ENCODE results near the gene KMT2D.
A peak's percentile ranks its signal among the peaks of the same experiment; 100 is the strongest.

Gene KMT2D

GRCh38 chr12:49050507-49051372 is 9.9 kb downstream of the KMT2D start:
- DNase-seq, result no peak

GRCh38 chr12:49049566-49050224 is 10.9 kb downstream of the KMT2D start:
- no peak for DNase-seq

GRCh38 chr12:49048953-49049352 is 11.6 kb downstream of the KMT2D start:
- no peak for DNase-seq

- no peak for DNase-seq
Observed at GRCh38 chr12:49046129-49046895, 14.3 kb downstream of the KMT2D start.

- no peak for DNase-seq
Observed at GRCh38 chr12:49044660-49045059, 15.9 kb downstream of the KMT2D start.

GRCh38 chr12:49043856-49044258 is 16.7 kb downstream of the KMT2D start:
- DNase-seq, result peak; percentile 5

- no peak for DNase-seq
Observed at GRCh38 chr12:49043241-49043640, 17.4 kb downstream of the KMT2D start.

- DNase-seq, result no peak
Observed at GRCh38 chr12:49041881-49042484, 18.6 kb downstream of the KMT2D start.

GRCh38 chr12:49041036-49041880 is 19.3 kb downstream of the KMT2D start:
- no peak for DNase-seq

GRCh38 chr12:49040364-49040855 is 20.2 kb downstream of the KMT2D start:
- DNase-seq, result no peak

GRCh38 chr12:49039421-49040363 is 20.9 kb downstream of the KMT2D start:
- DNase-seq, result no peak

- DNase-seq, result no peak
Observed at GRCh38 chr12:49038291-49038955, 22.2 kb downstream of the KMT2D start.

- no peak for DNase-seq
Observed at GRCh38 chr12:49037947-49038237, 22.7 kb downstream of the KMT2D start.

- DNase-seq, result no peak
Observed at GRCh38 chr12:49037111-49037946, 23.3 kb downstream of the KMT2D start.

GRCh38 chr12:49036029-49036428 is 24.6 kb downstream of the KMT2D start:
- no peak for DNase-seq

- DNase-seq, result no peak
Observed at GRCh38 chr12:49034286-49034622, 26.3 kb downstream of the KMT2D start.

- no peak for DNase-seq
Observed at GRCh38 chr12:49033611-49034285, 26.8 kb downstream of the KMT2D start.

GRCh38 chr12:49032679-49033447 is 27.7 kb downstream of the KMT2D start:
- no peak for DNase-seq

All from NCI-H526 treated with DMSO at 0.1 percent for 48 hours (cell line).